B cell (primary cell): ENCODE results near the gene TLL2. TPM values are rescaled to one million over a fixed set of nuclear protein-coding genes. Genes with fewer than 3 reads are reported as not detected.

ENCODE experiments used
- ATAC-seq: fragments of 200-7000 bp; cut with Tn5 transposase; one replicate; pipeline ENCODE4 v1.10.0; 2021; ENCODE audit warnings: low read depth, mild to moderate bottlenecking, moderate number of reproducible peaks, moderate library complexity
- CTCF ChIA-PET: fragments of 350-600 bp; sonication (Branson Sonifier 250); formaldehyde crosslinking; loops from one replicate; lab custom pipeline; 2021; ENCODE audit warnings: antibody characterized with exemption, inconsistent platforms; lab: Charles Lee
- POLR2A ChIA-PET: fragments of 350-600 bp; sonication (Branson Sonifier 250); formaldehyde crosslinking; loops from one replicate; lab custom pipeline; 2021; ENCODE audit warnings: antibody characterized with exemption; lab: Charles Lee
- DNase-seq: peaks from one replicate; pipeline ENCODE4 v3.0.0; 2013
- H2AFZ ChIP-seq: 2 replicates; pipeline ENCODE4 v1.6.1; 2012; ENCODE audit warnings: mild to moderate bottlenecking, low read depth, low read length; ENCODE audit not compliant: insufficient read depth, poor library complexity, severe bottlenecking
- H3K27ac ChIP-seq, 2 donors: 1 replicate in 1 of 2; 2 replicates in 1 of 2; pipeline ENCODE4 v1.5.1; 2012 to 2013; ENCODE audit warnings: low read length in 2 of 2, mild to moderate bottlenecking in 2 of 2, moderate library complexity in 1 of 2
- H3K27me3 ChIP-seq, 4 experiments: fragments of 200-600 bp in 1 of 4; sonication (generic) in 1 of 4; replicated peaks in 1 of 4; 1 replicate in 2 of 4; 2 replicates in 2 of 4; pipeline versions ENCODE4 v1.6.1 to v1.7.0; 2013 to 2016; ENCODE audit warnings: low read length in 3 of 4, mild to moderate bottlenecking in 2 of 4, mixed read lengths in 1 of 4, moderate library complexity in 1 of 4; ENCODE audit not compliant: insufficient read depth in 4 of 4, control insufficient read depth in 3 of 4; ENCODE audit errors: control extremely low read depth in 1 of 4
- H3K36me3 ChIP-seq, 2 experiments: replicated peaks in 1 of 2; 1 replicate in 1 of 2; 2 replicates in 1 of 2; pipeline versions ENCODE4 v1.6.1 to v1.7.1; 2013; ENCODE audit warnings: low read length in 1 of 2; ENCODE audit not compliant: insufficient read depth in 2 of 2, control insufficient read depth in 1 of 2; ENCODE audit errors: control extremely low read depth in 1 of 2, extremely low read depth in 1 of 2
- H3K4me1 ChIP-seq, 2 donors: fragments of 200-600 bp in 1 of 2; sonication (generic) in 1 of 2; 1 replicate in 1 of 2; 2 replicates in 1 of 2; pipeline versions ENCODE4 v1.5.1 to v1.6.1; 2013 to 2017; ENCODE audit warnings: low read length in 2 of 2; ENCODE audit not compliant: control insufficient read depth in 2 of 2, insufficient read depth in 2 of 2
- H3K4me2 ChIP-seq: replicated peaks from 2 replicates; pipeline ENCODE3; 2012; ENCODE audit warnings: mild to moderate bottlenecking, low read depth, low read length; ENCODE audit not compliant: poor library complexity, severe bottlenecking
- H3K4me3 ChIP-seq, 5 experiments: fragments of 200-600 bp in 1 of 5; sonication (generic) in 1 of 5; 1 replicate in 3 of 5; 2 replicates in 2 of 5; pipeline versions ENCODE4 v1.5.1 to v1.7.0; 2011 to 2016; ENCODE audit warnings: low read length in 4 of 5, mild to moderate bottlenecking in 4 of 5, low read depth in 2 of 5, control low read depth in 1 of 5, moderate library complexity in 1 of 5; ENCODE audit not compliant: insufficient read depth in 1 of 5; ENCODE audit errors: control extremely low read depth in 1 of 5, extremely low read depth in 1 of 5
- H3K79me2 ChIP-seq: fragments of 200-600 bp; sonication (generic); one replicate; pipeline ENCODE4 v1.6.0; 2016; ENCODE audit warnings: low read length; ENCODE audit not compliant: control insufficient read depth, insufficient read depth
- H3K9ac ChIP-seq: fragments of 200-600 bp; sonication (generic); 2 replicates; pipeline ENCODE4 v1.6.1; 2017; ENCODE audit warnings: mild to moderate bottlenecking, low read length, moderate library complexity
- H3K9me3 ChIP-seq, 3 donors: one replicate each; pipeline versions ENCODE4 v1.6.1 to v1.7.1; 2013; ENCODE audit warnings: low read length in 2 of 3; ENCODE audit not compliant: control insufficient read depth in 2 of 3, insufficient read depth in 1 of 3; ENCODE audit errors: control extremely low read depth in 1 of 3
- H4K20me1 ChIP-seq: 2 replicates; pipeline ENCODE4 v1.6.0; 2012; ENCODE audit warnings: mild to moderate bottlenecking, low read length; ENCODE audit not compliant: insufficient read depth, control insufficient read depth, poor library complexity, severe bottlenecking
- H3K27ac Mint-ChIP-seq: one replicate; pipeline ENCODE4 v1.8.0; 2021; ENCODE audit warnings: mixed read lengths
- H3K27me3 Mint-ChIP-seq: one replicate; pipeline ENCODE4 v1.8.0; 2021; ENCODE audit warnings: mixed read lengths
- H3K4me1 Mint-ChIP-seq: one replicate; pipeline ENCODE4 v1.8.0; 2021; ENCODE audit warnings: mixed read lengths
- H3K4me3 Mint-ChIP-seq: one replicate; pipeline ENCODE4 v1.8.0; 2021; ENCODE audit warnings: mixed read lengths
- H3K9me3 Mint-ChIP-seq: one replicate; pipeline ENCODE4 v1.8.0; 2022; ENCODE audit warnings: mixed read lengths; ENCODE audit not compliant: insufficient read depth
- EZH2 ChIP-seq: IDR thresholded peaks from 2 replicates; pipeline ENCODE4 v1.6.1; 2012; ENCODE audit warnings: borderline replicate concordance, low read depth, mild to moderate bottlenecking, moderate library complexity, low read length; ENCODE audit not compliant: insufficient read depth, poor library complexity, severe bottlenecking
- WGBS: methylation state at CpG from one replicate; pipeline ENCODE4 v1.1.5; 2013; ENCODE audit warnings: missing lambda C conversion rate; ENCODE audit not compliant: insufficient coverage; 5-methylcytosine and 5-hydroxymethylcytosine counted together
- intact Hi-C: fragments of 100-400 bp; cut with micrococcal nuclease; formaldehyde crosslinking; loops from one replicate; pipeline ENCODE4 v1.10.0; 2022
- polyA plus RNA-seq: library from polyadenylated mRNA; depleted of rRNA; stranded (reverse); fragments of >200 nt; gene quantifications from 2 replicates; pipeline ENCODE4 v1.2.3, GENCODE V29; 2012
- total RNA-seq, 2 donors: library from RNA; stranded (reverse); fragments of 120-200 nt in 1 of 2; gene quantifications; 1 replicate in 1 of 2; 2 replicates in 1 of 2; pipeline versions ENCODE4 v1.2.3 to v1.2.4, GENCODE V29; 2013 to 2022
- TF ChIP-seq, protein P1 (sequence below): fragments of 200-600 bp; IDR thresholded peaks from one replicate; pipeline ENCODE4 v1.8.0; 2022; ENCODE audit warnings: antibody characterized with exemption, mild to moderate bottlenecking

TLL2 gene
- total and polyA plus RNA-seq, 2 donors (not counting 1 experiment from before 2014, with no cell fraction given): 0.13 to 0.47 TPM

GRCh38 chr10:96380821-96381220 lies 132.9 kb downstream of the TLL2 start:
- peaks cover 25% of the 10 kb centered on the region for H3K27me3 Mint-ChIP-seq
- H3K4me3 ChIP-seq: no peak overlapping the region
- no peak overlapping the region for H2AFZ ChIP-seq
- H4K20me1 ChIP-seq: no peaks in the 10 kb centered on the region
- POLR2A ChIA-PET: no interaction called here
- no peak overlapping the region for H3K4me3 Mint-ChIP-seq
- H3K4me1 Mint-ChIP-seq: no peaks in the 10 kb centered on the region
- CTCF ChIA-PET: interaction anchor here (0.7 to 2.7 kb wide), 3 partner anchors 10 to 41 kb away, joined by 3 to 13 read pairs (median 6); no protein-coding TSS in a partner anchor
- TF ChIP-seq EZH2: no peak
- TF ChIP-seq, protein P1, sequence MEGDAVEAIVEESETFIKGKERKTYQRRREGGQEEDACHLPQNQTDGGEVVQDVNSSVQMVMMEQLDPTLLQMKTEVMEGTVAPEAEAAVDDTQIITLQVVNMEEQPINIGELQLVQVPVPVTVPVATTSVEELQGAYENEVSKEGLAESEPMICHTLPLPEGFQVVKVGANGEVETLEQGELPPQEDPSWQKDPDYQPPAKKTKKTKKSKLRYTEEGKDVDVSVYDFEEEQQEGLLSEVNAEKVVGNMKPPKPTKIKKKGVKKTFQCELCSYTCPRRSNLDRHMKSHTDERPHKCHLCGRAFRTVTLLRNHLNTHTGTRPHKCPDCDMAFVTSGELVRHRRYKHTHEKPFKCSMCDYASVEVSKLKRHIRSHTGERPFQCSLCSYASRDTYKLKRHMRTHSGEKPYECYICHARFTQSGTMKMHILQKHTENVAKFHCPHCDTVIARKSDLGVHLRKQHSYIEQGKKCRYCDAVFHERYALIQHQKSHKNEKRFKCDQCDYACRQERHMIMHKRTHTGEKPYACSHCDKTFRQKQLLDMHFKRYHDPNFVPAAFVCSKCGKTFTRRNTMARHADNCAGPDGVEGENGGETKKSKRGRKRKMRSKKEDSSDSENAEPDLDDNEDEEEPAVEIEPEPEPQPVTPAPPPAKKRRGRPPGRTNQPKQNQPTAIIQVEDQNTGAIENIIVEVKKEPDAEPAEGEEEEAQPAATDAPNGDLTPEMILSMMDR: no peak
- no peaks in the 10 kb centered on the region for H3K27me3 ChIP-seq
- intact Hi-C loops: no loop called here
- DNase-seq (no peak), ATAC-seq (no peak)
- H3K4me1 ChIP-seq: no peaks in the 10 kb centered on the region
- H3K9me3 ChIP-seq: no peaks in the 10 kb centered on the region
- H3K4me2 ChIP-seq: no peak overlapping the region
- no peak overlapping the region for H3K27ac Mint-ChIP-seq
- no peaks in the 10 kb centered on the region for H3K9me3 Mint-ChIP-seq
- 99% methylated on average over 7 of the region's 7 CpGs for WGBS
- H3K9ac ChIP-seq: no peak overlapping the region
- no peak overlapping the region for H3K27ac ChIP-seq
- H3K36me3 ChIP-seq: no peaks in the 10 kb centered on the region
- no peaks in the 10 kb centered on the region for H3K79me2 ChIP-seq

GRCh38 chr10:96379758-96380157 lies 134.0 kb downstream of the TLL2 start:
- Histone ChIP-seq H3K4me3 (no peak overlapping the region), H3K79me2 (no peaks in the 10 kb centered on the region), H3K9me3 (no peaks in the 10 kb centered on the region), H4K20me1 (no peaks in the 10 kb centered on the region), H3K36me3 (no peaks in the 10 kb centered on the region), H3K27ac (no peak overlapping the region), H3K9ac (no peak overlapping the region), H3K4me2 (no peak overlapping the region), H3K4me1 (peaks cover 3 to 7% of the 10 kb centered on the region in 2 donors), H2AFZ (no peak overlapping the region), H3K27me3 (peaks cover 0 to 4% (median 0%) of the 10 kb centered on the region in 4 experiments)
- TF ChIP-seq, protein P1: no peak
- TF ChIP-seq EZH2: no peak
- WGBS: 94% methylated on average over 8 of the region's 8 CpGs
- no peak overlapping the region for H3K27ac Mint-ChIP-seq
- H3K4me1 Mint-ChIP-seq: peaks cover 9% of the 10 kb centered on the region
- ATAC-seq: no peak
- POLR2A ChIA-PET: no interaction called here
- H3K27me3 Mint-ChIP-seq: peaks cover 24% of the 10 kb centered on the region
- H3K9me3 Mint-ChIP-seq: no peaks in the 10 kb centered on the region
- CTCF ChIA-PET: interaction anchor here (1.0 to 2.7 kb wide), 2 partner anchors 9 to 12 kb away, joined by 4 to 13 read pairs; no protein-coding TSS in a partner anchor
- no peak overlapping the region for H3K4me3 Mint-ChIP-seq
- intact Hi-C loops: no loop called here
- no peak for DNase-seq
